ENCODE results near the gene ARPC5. TPM values are rescaled to one million over a fixed set of nuclear protein-coding genes. Genes with fewer than 3 reads are reported as not detected.

ARPC5 gene
- total and polyA plus RNA-seq, 2 of the 8 experiments (the other 6 are each of a cell fraction or from before 2014, with no cell fraction given), result 24.0 to 60.8 TPM

DNA sequence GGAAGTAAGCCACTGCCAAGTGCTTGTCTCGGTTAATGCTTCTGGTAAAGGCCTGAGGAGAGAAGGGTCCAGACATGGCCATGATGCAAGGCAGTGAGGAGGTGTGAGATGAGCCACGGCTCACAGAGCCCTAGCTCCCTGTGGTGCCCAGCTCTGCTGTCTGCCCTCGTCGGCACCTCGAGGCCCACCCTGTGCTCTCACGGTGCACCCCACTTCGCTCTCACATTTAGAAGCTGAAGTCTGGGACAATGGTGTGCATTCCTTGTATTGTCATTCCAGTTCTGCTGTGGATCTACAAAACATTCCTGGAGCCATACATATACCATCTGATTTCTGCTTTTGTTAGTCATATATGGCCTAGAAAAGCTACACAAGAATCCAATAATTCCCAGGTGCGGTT lies 48.7 kb downstream of the ARPC5 start:
- no peak overlapping the region for H3K4ac ChIP-seq (replicated peaks; ENCODE audit: insufficient read length, low read depth, low read length)
- 0 out of 2 replicates have a peak overlapping the region, but pooled peaks have one; percentile 53 for H2BK12ac ChIP-seq (ENCODE audit: low read depth, low read length)
- H2BK120ac ChIP-seq (replicated peaks; ENCODE audit: low read depth, low read length), result no peak overlapping the region
- no peak overlapping the region for H4K5ac ChIP-seq (ENCODE audit: insufficient read length, low read depth, low read length)
- ChIA-PET POLR2A (ENCODE audit: partially characterized antibody) (interaction anchor here (0.6 to 1.1 kb wide), 3 partner anchors 8 to 34 kb away, joined by 3 read pairs; no protein-coding TSS in a partner anchor), CTCF (ENCODE audit: partially characterized antibody) (interaction anchor here (1.1 to 2.1 kb wide), 4 partner anchors 8 to 280 kb away, joined by 3 to 6 read pairs (median 4); no protein-coding TSS in a partner anchor)
- no peaks in the 10 kb centered on the region for H3K23me2 ChIP-seq (ENCODE audit: low read depth, low read length)
- no peak for DNase-seq (ENCODE audit: low read depth in 1 of 2, low spot score in 2 of 2)
- peaks cover 0 to 10% (median 6%) of the 10 kb centered on the region in 4 experiments; a peak in 5 of 7 replicates for H3K4me1 ChIP-seq (replicated peaks in 1 of 4; ENCODE audit: control insufficient read depth in 3 of 4, insufficient read depth in 4 of 4, low read length in 3 of 4)
- H3K79me1 ChIP-seq (ENCODE audit: low read depth, low read length), result no peaks in the 10 kb centered on the region
- H3K23ac ChIP-seq (ENCODE audit: insufficient read length), result no peak overlapping the region
- H2BK15ac ChIP-seq (ENCODE audit: low read length), result peak overlapping the region; percentile 2; the same call in 1 of the 2 replicates
- H2AK5ac ChIP-seq (ENCODE audit: low read depth, low read length), result no peak overlapping the region
- H4K8ac ChIP-seq (ENCODE audit: extremely low read depth, insufficient read depth, low read length), result no peak overlapping the region
- no peak overlapping the region for H3K14ac ChIP-seq (ENCODE audit: insufficient read length)
- no peak overlapping the region for H3K9ac ChIP-seq (replicated peaks in 1 of 4; ENCODE audit: extremely low read depth in 1 of 4, low read depth in 3 of 4, low read length in 3 of 4)
- H4K91ac ChIP-seq (replicated peaks; ENCODE audit: insufficient read length, low read length), result no peak overlapping the region
- no peak for TF ChIP-seq BCL11A (IDR thresholded peaks at IDR 0.05; ENCODE audit: low read depth in 2 of 2, low read length in 2 of 2)
- TF ChIP-seq TEAD4 (IDR thresholded peaks at IDR 0.05; ENCODE audit: low read depth, low read length), result 0 out of 2 replicates have a peak, but pooled peaks have one; percentile 27
- no peak overlapping the region for H3K27ac ChIP-seq (ENCODE audit: low read depth, low read length)
- H2BK5ac ChIP-seq (ENCODE audit: low read depth, low read length), result peak overlapping the region; percentile 23; the same call in 1 of the 2 replicates
- H3K9me3 ChIP-seq (ENCODE audit: insufficient read depth in 2 of 2, low read depth in 1 of 2, low read length in 1 of 2), result no peaks in the 10 kb centered on the region
- no peak for FAIRE-seq
- H2BK20ac ChIP-seq (ENCODE audit: low read length), result no peak overlapping the region
- no peak overlapping the region for H2AFZ ChIP-seq (ENCODE audit: low read length)
- 90% methylated on average over 8 of the region's 8 CpGs; no CpG with 5 or more reads in 1 of the 2 experiments for WGBS, 2 experiments (ENCODE audit: extremely low coverage in 1 of 2, insufficient coverage in 1 of 2, insufficient read length in 1 of 2, insufficient replicate concordance in 2 of 2, low coverage in 1 of 2, low lambda C conversion rate in 2 of 2, missing lambda C conversion rate in 1 of 2)
- H3K79me2 ChIP-seq (ENCODE audit: control insufficient read depth in 1 of 2, insufficient read depth in 2 of 2, low read length in 2 of 2), result no peaks in the 10 kb centered on the region
- no peaks in the 10 kb centered on the region for H4K20me1 ChIP-seq (replicated peaks in 1 of 2; ENCODE audit: control insufficient read depth in 1 of 2, insufficient read depth in 2 of 2, low read length in 2 of 2)
- H3K4me2 ChIP-seq (ENCODE audit: insufficient read depth in 1 of 2, low read depth in 2 of 2, low read length in 2 of 2), result no peak overlapping the region
- H3K36me3 ChIP-seq (ENCODE audit: control insufficient read depth in 2 of 4, insufficient read depth in 4 of 4, low read length in 3 of 4), result no peaks in the 10 kb centered on the region
- no peak overlapping the region for H3K4me3 ChIP-seq (ENCODE audit: extremely low read depth in 1 of 4, insufficient read depth in 2 of 4, low read depth in 3 of 4, low read length in 4 of 4)
- H3K27me3 ChIP-seq (replicated peaks in 1 of 4; ENCODE audit: control insufficient read depth in 3 of 4, extremely low read depth in 1 of 4, insufficient read depth in 3 of 4, low read length in 3 of 4), result no peaks in the 10 kb centered on the region
- H3K56ac ChIP-seq (replicated peaks; ENCODE audit: insufficient read length, low read depth, low read length), result no peak overlapping the region
- no peak overlapping the region for H3K18ac ChIP-seq (ENCODE audit: extremely low read depth, low read length)
